HepG2 (cell line): ENCODE measurements around the gene TGFBI. TPM values are rescaled to one million over a fixed set of nuclear protein-coding genes. Genes with fewer than 3 reads are reported as not detected.
A peak's percentile ranks its signal among the peaks of the same experiment; 100 is the strongest.

ENCODE experiments used
- ATAC-seq: fragments of 200-7000 bp; cut with Tn5 transposase; 3 replicates; pipeline ENCODE4 v1.9.1; 2020; ENCODE audit warnings: mild to moderate bottlenecking, moderate library complexity
- BruUV-seq: library from RNA; stranded (reverse); fragments of 400-500 nt; replicated peaks from 2 replicates; lab custom pipeline; 2021; lab: Mats Ljungman, UMichigan
- CTCF ChIA-PET: fragments of 300-600 bp; formaldehyde crosslinking; extraction: SDS; loops from one replicate; lab custom pipeline; 2021; ENCODE audit warnings: low total read pairs, inconsistent platforms, low intra/inter-chr PET ratio; lab: Yijun Ruan, JAX
- POLR2A ChIA-PET: fragments of 350-600 bp; sonication (Branson Sonifier 250); formaldehyde crosslinking; loops from one replicate; lab custom pipeline; 2020; ENCODE audit warnings: antibody characterized with exemption, inconsistent platforms; lab: Yijun Ruan, JAX
- DNase-seq: peaks from one replicate; pipeline ENCODE4 v3.0.0-alpha.2; 2015; ENCODE audit warnings: low spot score
- FAIRE-seq: peaks from 3 replicates; lab custom pipeline; 2011; peaks lifted over from hg19 to GRCh38; lab: Jason Lieb, UNC
- H2AFZ ChIP-seq: one replicate; pipeline ENCODE4 v1.6.1; 2011; ENCODE audit warnings: low read length, inconsistent platforms
- H3K27ac ChIP-seq: fragments of 300-600 bp; 3 replicates; pipeline ENCODE4 v1.8.0; 2011; ENCODE audit warnings: mixed run types, mild to moderate bottlenecking, mixed read lengths, low read length, inconsistent platforms; ENCODE audit not compliant: insufficient read depth; ENCODE audit errors: extremely low read length
- H3K27me3 ChIP-seq, 2 experiments: fragments of 200-600 bp in 1 of 2; 2 replicates in 1 of 2; 3 replicates in 1 of 2; pipeline versions ENCODE4 v1.6.0 to v1.8.0; 2011; ENCODE audit warnings: low read length in 2 of 2, mild to moderate bottlenecking in 2 of 2, moderate library complexity in 2 of 2, inconsistent platforms in 1 of 2; ENCODE audit not compliant: insufficient read depth in 2 of 2, control insufficient read depth in 1 of 2
- H3K36me3 ChIP-seq, 2 experiments: fragments of 200-600 bp in 1 of 2; replicated peaks in 1 of 2; 2 replicates in 1 of 2; 3 replicates in 1 of 2; pipeline versions ENCODE4 v1.5.1 to v1.8.0; 2011; ENCODE audit warnings: low read length in 2 of 2, inconsistent platforms in 1 of 2; ENCODE audit not compliant: insufficient read depth in 2 of 2, control insufficient read depth in 1 of 2
- H3K4me1 ChIP-seq: 2 replicates; pipeline ENCODE4 v1.5.1; 2012; ENCODE audit warnings: low read length, inconsistent platforms; ENCODE audit not compliant: insufficient read depth
- H3K4me2 ChIP-seq: 2 replicates; pipeline ENCODE4 v1.6.0; 2011; ENCODE audit warnings: low read depth, low read length, inconsistent platforms
- H3K4me3 ChIP-seq, 3 experiments: fragments of 200-600 bp in 1 of 3; sonication (generic), shearing (Covaris generic) in 1 of 3; replicated peaks in 1 of 3; 2 replicates each; pipeline ENCODE4 v1.5.1; 2011 to 2016; ENCODE audit warnings: low read length in 3 of 3, inconsistent platforms in 2 of 3, low read depth in 2 of 3, mild to moderate bottlenecking in 2 of 3, control low read depth in 1 of 3, mixed read lengths in 1 of 3; ENCODE audit not compliant: insufficient read depth in 1 of 3
- H3K79me2 ChIP-seq: one replicate; pipeline ENCODE4 v1.6.1; 2011; ENCODE audit warnings: low read length, inconsistent platforms; ENCODE audit not compliant: insufficient read depth
- H3K9ac ChIP-seq: 2 replicates; pipeline ENCODE4 v1.6.0; 2011; ENCODE audit warnings: mild to moderate bottlenecking, low read depth, low read length, inconsistent platforms; ENCODE audit not compliant: insufficient read depth
- H3K9me3 ChIP-seq: 2 replicates; pipeline ENCODE4 v1.5.1; 2012; ENCODE audit warnings: mild to moderate bottlenecking, low read length
- H4K20me1 ChIP-seq: 2 replicates; pipeline ENCODE4 v1.6.0; 2011; ENCODE audit warnings: inconsistent platforms, mild to moderate bottlenecking, low read length, moderate library complexity; ENCODE audit not compliant: insufficient read depth
- BRF2 ChIP-seq: sonication (generic); formaldehyde crosslinking; IDR thresholded peaks from 2 replicates; pipeline ENCODE4 v1.8.1; 2022; ENCODE audit warnings: mild to moderate bottlenecking, missing genetic modification reagents
- ELF4 ChIP-seq: sonication (generic); formaldehyde crosslinking; IDR thresholded peaks from 2 replicates; pipeline ENCODE4 v1.5.0; 2020; ENCODE audit warnings: missing genetic modification reagents, mild to moderate bottlenecking, moderate library complexity, borderline replicate concordance
- ETS1 ChIP-seq: sonication (generic); formaldehyde crosslinking; IDR thresholded peaks from 2 replicates; pipeline ENCODE4 v1.4.0; 2020; ENCODE audit warnings: missing genetic modification reagents
- GABPB1 ChIP-seq: IDR thresholded peaks from 2 replicates; pipeline ENCODE4 v1.6.1; 2016; ENCODE audit warnings: mild to moderate bottlenecking, missing genetic modification reagents, moderate library complexity, missing compliant biosample characterization
- KAT8 ChIP-seq: IDR thresholded peaks from 2 replicates; pipeline ENCODE4 v1.6.1; 2016; ENCODE audit warnings: missing genetic modification reagents, missing compliant biosample characterization
- KLF9 ChIP-seq: IDR thresholded peaks from 2 replicates; pipeline ENCODE4 v1.6.1; 2016; ENCODE audit warnings: low read depth
- PAXIP1 ChIP-seq: sonication (generic); formaldehyde crosslinking; conservative IDR thresholded peaks from 2 replicates; pipeline ENCODE4 v1.4.0; 2020; ENCODE audit warnings: mild to moderate bottlenecking, missing genetic modification reagents, moderate library complexity
- RBAK ChIP-seq: sonication (generic); formaldehyde crosslinking; IDR thresholded peaks from 2 replicates; pipeline ENCODE4 v1.5.1; 2020; ENCODE audit warnings: mild to moderate bottlenecking, missing genetic modification reagents
- ZNF75D ChIP-seq: sonication (generic); formaldehyde crosslinking; IDR thresholded peaks from 2 replicates; pipeline ENCODE4 v1.8.1; 2023; ENCODE audit warnings: missing genetic modification reagents, mild to moderate bottlenecking, borderline replicate concordance
- ZNF781 ChIP-seq: sonication (generic); formaldehyde crosslinking; IDR thresholded peaks from 2 replicates; pipeline ENCODE4 v1.5.1; 2020; ENCODE audit warnings: borderline replicate concordance, mild to moderate bottlenecking, missing genetic modification reagents; ENCODE audit errors: not compliant biosample characterization
- WGBS: methylation state at CpG from one replicate; pipeline ENCODE4 v1.1.6; 2017; ENCODE audit warnings: low lambda C conversion rate; 5-methylcytosine and 5-hydroxymethylcytosine counted together
- in situ Hi-C: cut with HindIII; loops from 2 replicates; pipeline ENCODE4 v1.10.0; 2017; ENCODE audit warnings: low pct_unique_long_range_greater_than_20kb; ENCODE audit not compliant: extremely low pct_ligation_motif_present
- intact Hi-C: fragments of 100-400 bp; cut with micrococcal nuclease; formaldehyde crosslinking; loops from one replicate; pipeline ENCODE4 v1.10.0; 2022; ENCODE audit not compliant: unreplicated experiment
- polyA plus RNA-seq, 8 experiments: library from polyadenylated mRNA; depleted of rRNA in 3 of 8; stranded (reverse) in 7 of 8; unstranded in 1 of 8; fragments of >200 nt; fragmentation: Illumina TruSeq in 4 of 8; extraction: Trizol in 4 of 8; gene quantifications; 2 replicates each; pipeline versions ENCODE4 v1.2.1 to v1.2.3, GENCODE V29; 2011 to 2016; ENCODE audit warnings: low read depth in 4 of 8, missing spikeins in 1 of 8, mixed read lengths in 1 of 8; ENCODE audit not compliant: insufficient read depth in 1 of 8
- total RNA-seq, 5 experiments: library from RNA; depleted of rRNA; stranded (reverse); fragments of >200 nt; fragmentation: Illumina TruSeq; extraction: Trizol; gene quantifications; 2 replicates each; pipeline ENCODE4 v1.2.3, GENCODE V29; 2016; ENCODE audit warnings: low read depth in 1 of 5
- TF ChIP-seq, protein P1 (sequence below): IDR thresholded peaks from 2 replicates; pipeline ENCODE4 v1.6.1; 2016; ENCODE audit warnings: missing biosample characterization, missing genetic modification reagents, low read depth
- TF ChIP-seq, protein P2 (sequence below): sonication (generic); formaldehyde crosslinking; IDR thresholded peaks from 2 replicates; pipeline ENCODE4 v1.4.0; 2020; ENCODE audit warnings: mild to moderate bottlenecking, missing genetic modification reagents, borderline replicate concordance

The TGFBI gene
- total and polyA plus RNA-seq, 2 of the 13 experiments (the other 11 are each of a cell fraction or from before 2014, with no cell fraction given) = 275 to 457 TPM

DNA sequence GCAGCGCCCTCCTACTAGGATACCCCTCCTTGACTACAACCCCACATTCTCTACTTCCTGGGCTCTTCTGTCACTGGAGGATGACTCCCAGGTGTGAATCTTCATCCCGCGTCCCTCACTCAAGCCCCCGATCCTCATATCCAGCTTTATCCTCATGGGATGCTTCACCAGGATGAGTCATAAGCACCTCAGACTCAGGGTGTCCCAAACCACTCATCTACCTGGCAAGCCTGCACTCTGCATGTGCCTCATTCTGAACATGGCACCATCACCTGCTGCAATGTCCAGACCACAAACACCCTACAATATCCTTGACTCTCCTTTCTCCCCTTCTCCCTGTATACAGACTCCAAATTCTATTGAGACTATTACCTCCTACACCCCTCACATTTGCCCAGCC, 1.5 kb upstream of the TGFBI start (continued):
- TF ChIP-seq, protein P1, sequence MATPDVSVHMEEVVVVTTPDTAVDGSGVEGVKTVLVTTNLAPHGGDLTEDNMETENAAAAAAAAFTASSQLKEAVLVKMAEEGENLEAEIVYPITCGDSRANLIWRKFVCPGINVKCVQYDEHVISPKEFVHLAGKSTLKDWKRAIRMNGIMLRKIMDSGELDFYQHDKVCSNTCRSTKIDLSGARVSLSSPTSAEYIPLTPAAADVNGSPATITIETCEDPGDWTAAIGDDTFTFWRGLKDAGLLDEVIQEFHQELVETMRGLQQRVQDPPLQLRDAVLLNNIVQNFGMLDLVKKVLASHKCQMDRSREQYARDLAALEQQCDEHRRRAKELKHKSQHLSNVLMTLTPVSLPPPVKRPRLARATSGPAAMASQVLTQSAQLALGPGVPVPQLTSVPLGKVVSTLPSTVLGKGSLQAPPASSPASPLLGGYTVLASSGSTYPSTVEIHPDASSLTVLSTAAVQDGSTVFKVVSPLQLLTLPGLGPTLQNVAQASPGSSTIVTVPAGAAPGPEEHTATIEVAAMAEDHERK (CRISPR knock-in tag) = no peak

DNA sequence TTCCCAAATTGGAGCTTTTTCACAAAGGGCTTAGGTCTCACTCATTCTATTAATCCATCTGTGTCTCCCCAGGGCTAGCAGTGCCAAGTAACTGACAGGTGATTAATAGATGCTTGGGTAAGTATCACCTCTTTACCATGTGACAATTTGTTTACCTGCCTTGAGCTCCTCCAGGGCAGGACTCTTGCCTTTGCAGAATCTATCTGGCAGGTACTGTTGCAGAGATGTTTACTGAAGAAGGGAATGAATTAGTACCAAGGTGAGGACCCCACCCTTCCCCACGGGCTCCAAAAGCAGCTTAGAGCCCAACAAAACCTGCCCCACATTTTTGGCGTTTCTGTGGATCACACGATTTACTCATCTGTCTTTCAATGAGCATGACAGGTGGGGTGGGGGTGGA, 698 bp upstream of the TGFBI start:
- Histone ChIP-seq H2AFZ (no peak overlapping the region), H3K27me3 (no peaks in the 10 kb centered on the region; a peak in 2 of 5 replicates), H3K4me1 (peaks cover 46% of the 10 kb centered on the region), H3K27ac (no peak overlapping the region), H4K20me1 (no peaks in the 10 kb centered on the region), H3K9me3 (no peaks in the 10 kb centered on the region), H3K4me2 (peak overlapping the region; percentile 98), H3K9ac (0 out of 2 replicates have a peak overlapping the region, but pooled peaks have one; percentile 80), H3K36me3 (no peaks in the 10 kb centered on the region; a peak in 1 of 5 replicates), H3K79me2 (peaks cover 22% of the 10 kb centered on the region), H3K4me3 (peak overlapping the region; percentile 80 to 85 (median 84))
- FAIRE-seq = no peak
- WGBS = 16% methylated on average over 3 of the region's 3 CpGs
- in situ Hi-C loops (loop anchor here (5.0 kb wide), 1 partner anchor 34 kb away; no protein-coding TSS in a partner anchor), intact Hi-C loops (loop anchor here (1.0 kb wide), 1 partner anchor 30 kb away; no protein-coding TSS in a partner anchor)
- no peak for ATAC-seq
- DNase-seq = no peak
- BruUV-seq = no TSS peak
- ChIA-PET POLR2A (interaction anchor here (0.7 to 10.6 kb wide), 11 partner anchors 9 to 94 kb away, joined by 3 to 129 read pairs (median 6); no protein-coding TSS in a partner anchor), CTCF (no interaction called here)
- no peak for TF ChIP-seq ETS1
- TF ChIP-seq ZNF75D (CRISPR knock-in tag) = no peak
- TF ChIP-seq PAXIP1 (CRISPR knock-in tag) = no peak
- no peak for TF ChIP-seq KAT8 (CRISPR knock-in tag)
- no peak for TF ChIP-seq ZNF781
- TF ChIP-seq BRF2 (CRISPR knock-in tag) = no peak
- TF ChIP-seq GABPB1 (CRISPR knock-in tag) = no peak
- no peak for TF ChIP-seq KLF9 (CRISPR knock-in tag)
- TF ChIP-seq, protein P2, sequence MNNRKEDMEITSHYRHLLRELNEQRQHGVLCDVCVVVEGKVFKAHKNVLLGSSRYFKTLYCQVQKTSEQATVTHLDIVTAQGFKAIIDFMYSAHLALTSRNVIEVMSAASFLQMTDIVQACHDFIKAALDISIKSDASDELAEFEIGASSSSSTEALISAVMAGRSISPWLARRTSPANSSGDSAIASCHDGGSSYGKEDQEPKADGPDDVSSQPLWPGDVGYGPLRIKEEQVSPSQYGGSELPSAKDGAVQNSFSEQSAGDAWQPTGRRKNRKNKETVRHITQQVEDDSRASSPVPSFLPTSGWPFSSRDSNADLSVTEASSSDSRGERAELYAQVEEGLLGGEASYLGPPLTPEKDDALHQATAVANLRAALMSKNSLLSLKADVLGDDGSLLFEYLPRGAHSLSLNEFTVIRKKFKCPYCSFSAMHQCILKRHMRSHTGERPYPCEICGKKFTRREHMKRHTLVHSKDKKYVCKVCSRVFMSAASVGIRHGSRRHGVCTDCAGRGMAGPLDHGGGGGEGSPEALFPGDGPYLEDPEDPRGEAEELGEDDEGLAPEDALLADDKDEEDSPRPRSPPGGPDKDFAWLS (CRISPR knock-in tag) = no peak
- no peak for TF ChIP-seq ELF4 (CRISPR knock-in tag)
- no peak for TF ChIP-seq RBAK (CRISPR knock-in tag)
